Astrocyte (in vitro differentiated cells and primary cell): ENCODE data around the gene BMPR1B.

Experiments
- CTCF ChIP-seq: IDR thresholded peaks from 2 replicates; pipeline ENCODE4 v1.5.1; 2011; ENCODE audit warnings: low read depth, mild to moderate bottlenecking, inconsistent platforms, low read length, moderate library complexity; ENCODE audit not compliant: insufficient read depth
- EZH2 ChIP-seq: IDR thresholded peaks from 2 replicates; pipeline ENCODE4 v1.6.1; 2012; ENCODE audit warnings: mild to moderate bottlenecking, low read length, inconsistent platforms; ENCODE audit not compliant: insufficient read depth

DNA sequence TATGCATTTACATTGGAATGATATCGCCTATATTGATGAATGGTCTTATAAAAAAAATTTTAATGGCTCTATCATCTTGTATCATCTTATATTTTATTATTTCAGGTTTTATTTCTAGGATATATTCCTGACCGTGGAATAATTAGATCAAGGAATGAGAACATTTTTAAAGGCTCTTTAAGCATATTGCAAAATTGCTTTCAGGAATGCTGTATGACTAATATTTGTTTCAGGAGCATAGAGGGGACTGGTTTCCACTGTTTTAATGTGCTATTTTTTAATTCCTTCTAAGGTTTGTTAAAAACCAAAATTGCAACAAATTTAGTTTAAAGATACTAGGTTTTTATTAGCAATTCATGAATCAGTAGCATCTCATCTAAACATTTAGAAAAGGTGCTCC lies 120.2 kb downstream of the BMPR1B start:
- TF ChIP-seq CTCF (no peak), EZH2 (no peak)
